ENCODE data around the gene ZNF300.

ZNF300 gene

GRCh38 chr5:150931368-150931965, 26.7 kb upstream of the ZNF300 start:
- Histone ChIP-seq H3K9ac (ENCODE audit: low read length) (no peak overlapping the region), H3K18ac (ENCODE audit: low read length) (no peak overlapping the region), H2BK5ac (ENCODE audit: low read length) (no peak overlapping the region), H3K56ac (ENCODE audit: low read length) (no peak overlapping the region), H4K8ac (ENCODE audit: low read depth, low read length) (no peak overlapping the region), H3K23ac (ENCODE audit: low read length) (no peak overlapping the region), H2BK15ac (replicated peaks; ENCODE audit: low read depth) (no peak overlapping the region), H2AK5ac (ENCODE audit: low read length) (no peak overlapping the region), H3K79me1 (ENCODE audit: low read length) (no peaks in the 10 kb centered on the region), H3K4me3 (ENCODE audit: low read length) (no peak overlapping the region), H3K27me3 (ENCODE audit: insufficient read depth, low read length, poor library complexity) (no peaks in the 10 kb centered on the region), H3K4ac (ENCODE audit: low read depth, low read length) (no peak overlapping the region), H3K79me2 (ENCODE audit: control insufficient read depth, insufficient read depth, low read length) (no peaks in the 10 kb centered on the region), H3K4me1 (ENCODE audit: control insufficient read depth, low read depth, low read length) (no peaks in the 10 kb centered on the region), H3K36me3 (ENCODE audit: control insufficient read depth, insufficient read depth, low read length) (no peaks in the 10 kb centered on the region), H4K5ac (ENCODE audit: low read length) (no peak overlapping the region), H3K27ac (ENCODE audit: low read depth, low read length) (no peak overlapping the region), H3K4me2 (ENCODE audit: low read length) (no peak overlapping the region), H2BK120ac (ENCODE audit: low read depth, low read length) (no peak overlapping the region)
- DNase-seq = peak; percentile 3

GRCh38 chr5:150918613-150919012, 13.8 kb upstream of the ZNF300 start:
- Histone ChIP-seq H3K79me2 (ENCODE audit: control insufficient read depth, insufficient read depth, low read length) (no peaks in the 10 kb centered on the region), H3K4me3 (ENCODE audit: low read length) (no peak overlapping the region), H3K4me1 (ENCODE audit: control insufficient read depth, low read depth, low read length) (no peaks in the 10 kb centered on the region), H2BK5ac (ENCODE audit: low read length) (no peak overlapping the region), H4K8ac (ENCODE audit: low read depth, low read length) (no peak overlapping the region), H3K4me2 (ENCODE audit: low read length) (no peak overlapping the region), H3K9ac (ENCODE audit: low read length) (no peak overlapping the region), H2AK5ac (ENCODE audit: low read length) (no peak overlapping the region), H3K27ac (ENCODE audit: low read depth, low read length) (no peak overlapping the region), H3K79me1 (ENCODE audit: low read length) (no peaks in the 10 kb centered on the region), H3K23ac (ENCODE audit: low read length) (no peak overlapping the region), H4K5ac (ENCODE audit: low read length) (no peak overlapping the region), H2BK120ac (ENCODE audit: low read depth, low read length) (no peak overlapping the region), H3K36me3 (ENCODE audit: control insufficient read depth, insufficient read depth, low read length) (no peaks in the 10 kb centered on the region), H3K27me3 (ENCODE audit: insufficient read depth, low read length, poor library complexity) (peaks cover 2% of the 10 kb centered on the region), H2BK15ac (replicated peaks; ENCODE audit: low read depth) (no peak overlapping the region), H3K18ac (ENCODE audit: low read length) (no peak overlapping the region), H3K56ac (ENCODE audit: low read length) (no peak overlapping the region), H3K4ac (ENCODE audit: low read depth, low read length) (no peak overlapping the region)
- no CpG with 5 or more reads among the region's 2 CpGs for WGBS (ENCODE audit: extremely low coverage, insufficient coverage, low lambda C conversion rate)
- DNase-seq = peak; percentile 11

DNA sequence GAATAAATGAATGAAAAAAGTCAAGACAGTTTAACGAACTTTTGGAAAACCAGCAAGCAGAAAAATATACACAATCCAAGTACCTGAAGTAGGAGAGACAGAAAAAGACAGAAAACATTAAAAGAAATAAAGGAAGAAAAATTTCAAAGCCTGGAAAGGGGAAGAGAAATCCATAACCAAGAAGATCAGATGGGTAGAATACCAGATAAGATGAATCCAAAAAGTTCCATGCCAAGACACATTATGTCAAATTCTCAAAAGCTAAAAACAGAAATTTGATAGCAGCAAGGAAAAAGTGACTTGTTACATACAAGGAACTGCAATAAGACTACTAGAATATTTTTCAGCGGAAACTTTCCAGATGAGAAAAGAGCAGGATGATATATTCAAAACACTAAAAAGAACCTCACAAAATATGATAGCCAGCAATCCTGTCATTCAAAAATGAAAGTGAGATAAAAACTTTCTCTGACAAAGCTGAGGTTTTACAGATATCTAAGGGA, 7.6 kb upstream of the ZNF300 start:
- no peaks in the 10 kb centered on the region for H3K79me1 ChIP-seq (ENCODE audit: low read length)
- H2AK5ac ChIP-seq (ENCODE audit: low read length) = no peak overlapping the region
- H4K8ac ChIP-seq (ENCODE audit: low read depth, low read length) = no peak overlapping the region
- no peaks in the 10 kb centered on the region for H3K4me1 ChIP-seq (ENCODE audit: control insufficient read depth, low read depth, low read length)
- H3K79me2 ChIP-seq (ENCODE audit: control insufficient read depth, insufficient read depth, low read length) = no peaks in the 10 kb centered on the region
- DNase-seq = no peak
- H3K4me3 ChIP-seq (ENCODE audit: low read length) = no peak overlapping the region
- H3K23ac ChIP-seq (ENCODE audit: low read length) = no peak overlapping the region
- no peaks in the 10 kb centered on the region for H3K36me3 ChIP-seq (ENCODE audit: control insufficient read depth, insufficient read depth, low read length)
- no peak overlapping the region for H4K5ac ChIP-seq (ENCODE audit: low read length)
- no peak overlapping the region for H2BK5ac ChIP-seq (ENCODE audit: low read length)
- no peak overlapping the region for H3K27ac ChIP-seq (ENCODE audit: low read depth, low read length)
- no peak overlapping the region for H3K4me2 ChIP-seq (ENCODE audit: low read length)
- H3K18ac ChIP-seq (ENCODE audit: low read length) = no peak overlapping the region
- H2BK15ac ChIP-seq (replicated peaks; ENCODE audit: low read depth) = no peak overlapping the region
- H2BK120ac ChIP-seq (ENCODE audit: low read depth, low read length) = no peak overlapping the region
- WGBS (ENCODE audit: extremely low coverage, insufficient coverage, low lambda C conversion rate) = no CpG with 5 or more reads among the region's 2 CpGs
- no peak overlapping the region for H3K4ac ChIP-seq (ENCODE audit: low read depth, low read length)
- H3K56ac ChIP-seq (ENCODE audit: low read length) = no peak overlapping the region
- no peaks in the 10 kb centered on the region for H3K27me3 ChIP-seq (ENCODE audit: insufficient read depth, low read length, poor library complexity)
- H3K9ac ChIP-seq (ENCODE audit: low read length) = no peak overlapping the region

DNA sequence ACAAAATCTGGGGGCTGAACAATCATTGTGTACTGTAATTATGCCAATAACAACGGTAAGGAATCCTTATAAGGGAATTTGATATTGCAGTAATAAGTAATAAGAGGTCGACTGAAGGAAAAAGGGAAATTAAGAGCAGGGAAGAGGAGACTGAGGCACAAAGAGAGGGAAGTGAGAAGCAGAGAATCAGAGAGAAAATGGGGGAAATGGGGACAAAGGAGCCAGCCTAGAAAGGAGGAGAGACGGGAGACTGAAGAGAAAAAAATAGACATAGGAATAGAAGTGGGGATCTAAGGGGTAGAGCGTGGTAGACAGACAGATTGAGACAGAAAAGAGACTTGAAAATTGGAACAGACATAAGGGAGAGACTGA, 518 bp upstream of the ZNF300 start:
- H3K4ac ChIP-seq (ENCODE audit: low read depth, low read length) = peak overlapping the region; percentile 24
- H3K27ac ChIP-seq (ENCODE audit: low read depth, low read length) = no peak overlapping the region
- no peak for DNase-seq
- peak overlapping the region; percentile 56 for H3K9ac ChIP-seq (ENCODE audit: low read length)
- WGBS (ENCODE audit: extremely low coverage, insufficient coverage, low lambda C conversion rate) = no CpG with 5 or more reads among the region's 4 CpGs
- H3K27me3 ChIP-seq (ENCODE audit: insufficient read depth, low read length, poor library complexity) = no peaks in the 10 kb centered on the region
- H4K5ac ChIP-seq (ENCODE audit: low read length) = no peak overlapping the region
- H3K79me1 ChIP-seq (ENCODE audit: low read length) = no peaks in the 10 kb centered on the region
- no peaks in the 10 kb centered on the region for H3K36me3 ChIP-seq (ENCODE audit: control insufficient read depth, insufficient read depth, low read length)
- H2AK5ac ChIP-seq (ENCODE audit: low read length) = no peak overlapping the region
- no peak overlapping the region for H3K18ac ChIP-seq (ENCODE audit: low read length)
- H2BK5ac ChIP-seq (ENCODE audit: low read length) = no peak overlapping the region
- peak overlapping the region; percentile 10 for H3K4me3 ChIP-seq (ENCODE audit: low read length)
- peak overlapping the region; percentile 2 for H3K4me2 ChIP-seq (ENCODE audit: low read length)
- no peaks in the 10 kb centered on the region for H3K79me2 ChIP-seq (ENCODE audit: control insufficient read depth, insufficient read depth, low read length)
- no peak overlapping the region for H4K8ac ChIP-seq (ENCODE audit: low read depth, low read length)
- no peak overlapping the region for H2BK15ac ChIP-seq (replicated peaks; ENCODE audit: low read depth)
- H3K4me1 ChIP-seq (ENCODE audit: control insufficient read depth, low read depth, low read length) = no peaks in the 10 kb centered on the region
- no peak overlapping the region for H3K23ac ChIP-seq (ENCODE audit: low read length)
- peak overlapping the region; percentile 84 for H3K56ac ChIP-seq (ENCODE audit: low read length)
- H2BK120ac ChIP-seq (ENCODE audit: low read depth, low read length) = no peak overlapping the region

- Histone ChIP-seq H3K79me2 (ENCODE audit: control insufficient read depth, insufficient read depth, low read length) (no peaks in the 10 kb centered on the region), H4K5ac (ENCODE audit: low read length) (no peak overlapping the region), H3K56ac (ENCODE audit: low read length) (no peak overlapping the region), H2BK5ac (ENCODE audit: low read length) (no peak overlapping the region), H3K9ac (ENCODE audit: low read length) (no peak overlapping the region), H3K23ac (ENCODE audit: low read length) (no peak overlapping the region), H3K27ac (ENCODE audit: low read depth, low read length) (no peak overlapping the region), H3K36me3 (ENCODE audit: control insufficient read depth, insufficient read depth, low read length) (peaks cover 3% of the 10 kb centered on the region), H4K8ac (ENCODE audit: low read depth, low read length) (no peak overlapping the region), H2BK120ac (ENCODE audit: low read depth, low read length) (no peak overlapping the region), H2BK15ac (replicated peaks; ENCODE audit: low read depth) (no peak overlapping the region), H3K79me1 (ENCODE audit: low read length) (no peaks in the 10 kb centered on the region), H3K4me2 (ENCODE audit: low read length) (no peak overlapping the region), H3K27me3 (ENCODE audit: insufficient read depth, low read length, poor library complexity) (no peaks in the 10 kb centered on the region), H3K4me1 (ENCODE audit: control insufficient read depth, low read depth, low read length) (no peaks in the 10 kb centered on the region), H3K4ac (ENCODE audit: low read depth, low read length) (no peak overlapping the region), H3K4me3 (ENCODE audit: low read length) (no peak overlapping the region), H2AK5ac (ENCODE audit: low read length) (no peak overlapping the region), H3K18ac (ENCODE audit: low read length) (no peak overlapping the region)
- no CpG with 5 or more reads among the region's 2 CpGs for WGBS (ENCODE audit: extremely low coverage, insufficient coverage, low lambda C conversion rate)
- no peak for DNase-seq
Observed at GRCh38 chr5:150901446-150901845, 3.3 kb downstream of the ZNF300 start.

All from mesendoderm (in vitro differentiated cells).